GM20431 (cell line): Measurements from ENCODE around the gene SULT1A1.
"Not testable (repeated sequence)": the region's sequence is repeated elsewhere in the genome, so short reads cannot be mapped to it uniquely, and the experiment has no call there.

ENCODE experiments used
- in situ Hi-C: fragments of 300-500 bp; cut with MseI, MboI; formaldehyde crosslinking; loops from one replicate; pipeline ENCODE4 v1.15.0; 2020; ENCODE audit warnings: low sequenced_read_pairs; ENCODE audit not compliant: unreplicated experiment

SULT1A1 gene

DNA sequence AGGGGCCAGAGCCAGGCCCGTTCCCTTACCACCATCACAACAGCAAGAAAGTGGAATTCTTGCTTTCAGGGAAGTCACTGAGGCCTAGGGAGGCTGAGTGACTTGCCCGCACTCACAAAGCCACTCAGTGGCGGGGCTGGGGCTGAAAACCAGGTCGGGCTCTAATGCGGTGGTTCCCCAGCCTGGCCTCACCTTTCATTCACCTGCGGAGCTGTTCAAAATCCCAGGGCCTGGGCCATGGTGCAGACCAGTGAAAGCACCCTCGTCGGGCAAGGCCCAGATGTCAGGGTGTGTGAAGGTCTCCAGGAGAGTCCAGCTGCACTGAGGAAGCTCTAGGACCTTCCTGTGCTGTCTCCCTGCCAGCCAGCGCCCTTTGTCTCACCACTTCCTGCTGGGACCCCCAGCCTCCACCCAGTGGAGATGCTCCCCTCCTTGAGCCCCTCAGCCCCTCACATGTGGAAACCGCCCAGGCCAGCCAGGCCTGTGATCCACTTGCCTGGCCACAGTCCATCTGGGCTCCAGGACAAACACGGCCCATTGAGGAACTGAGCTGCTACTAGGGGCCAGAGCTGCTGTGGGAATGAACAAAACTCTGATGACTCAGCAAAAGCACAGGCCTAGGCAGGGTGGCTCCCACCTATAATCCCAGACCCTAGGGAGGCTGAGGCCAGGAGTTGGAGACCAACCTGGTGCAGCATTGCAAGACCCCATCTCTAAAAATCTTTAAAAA, 812 bp downstream of the SULT1A1 start:
- in situ Hi-C loops, result not testable (repeated sequence)

DNA sequence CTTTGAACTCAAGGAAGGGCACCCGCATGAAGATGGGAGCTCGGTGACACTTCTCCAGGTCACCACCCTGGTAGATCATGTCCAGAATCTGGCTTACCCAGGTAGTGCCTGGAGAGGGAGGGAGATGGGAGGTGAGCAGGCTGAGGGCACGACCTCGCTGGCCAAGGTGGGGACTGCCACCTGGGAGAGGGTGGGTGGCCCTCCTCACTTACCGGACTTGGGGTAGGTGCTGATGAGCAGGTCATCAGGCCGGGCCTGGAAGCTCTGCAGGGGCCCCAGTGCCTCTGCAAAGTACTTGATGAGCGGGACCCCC, 1.4 kb downstream of the SULT1A1 start:
- in situ Hi-C loops, result not testable (repeated sequence)

DNA sequence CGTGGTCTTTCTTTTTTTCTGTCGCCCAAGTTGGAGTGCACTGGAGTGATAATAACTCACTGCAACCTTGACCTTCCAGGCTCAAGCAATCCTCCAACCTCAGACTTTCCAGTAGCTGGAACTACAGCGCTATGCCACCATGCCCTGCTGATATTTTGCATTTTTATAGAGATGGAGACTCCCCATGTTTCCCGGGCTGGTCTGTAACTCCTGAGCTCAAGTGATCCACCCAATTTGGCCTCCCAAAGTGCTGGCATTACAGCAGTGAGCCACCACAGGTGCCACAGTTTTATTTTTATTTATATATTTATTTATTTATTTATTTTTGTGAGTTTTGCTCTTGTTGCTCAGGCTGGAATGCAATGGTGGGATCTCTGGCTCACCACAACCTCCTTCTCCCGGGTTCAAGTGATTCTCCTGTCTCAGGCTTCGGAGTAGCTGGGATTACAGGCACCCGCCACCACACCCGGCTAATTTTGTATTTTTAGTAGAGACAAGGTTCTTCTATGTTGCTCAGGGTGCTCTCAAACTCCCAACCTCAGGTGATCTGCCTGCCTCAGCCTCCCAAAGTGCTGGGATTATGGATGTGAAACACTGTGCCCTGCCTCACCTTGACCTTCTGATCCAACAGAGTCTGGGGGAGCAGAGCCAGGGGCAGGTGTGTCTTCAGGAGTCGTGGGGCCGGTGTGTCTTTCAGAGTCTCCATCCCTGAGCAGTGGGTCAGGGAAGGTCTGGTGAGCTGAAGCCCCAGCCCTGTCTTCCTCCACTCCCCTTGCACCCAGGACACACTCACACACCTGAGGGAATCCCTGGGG, 2.0 kb downstream of the SULT1A1 start:
- in situ Hi-C loops, result not testable (repeated sequence)

DNA sequence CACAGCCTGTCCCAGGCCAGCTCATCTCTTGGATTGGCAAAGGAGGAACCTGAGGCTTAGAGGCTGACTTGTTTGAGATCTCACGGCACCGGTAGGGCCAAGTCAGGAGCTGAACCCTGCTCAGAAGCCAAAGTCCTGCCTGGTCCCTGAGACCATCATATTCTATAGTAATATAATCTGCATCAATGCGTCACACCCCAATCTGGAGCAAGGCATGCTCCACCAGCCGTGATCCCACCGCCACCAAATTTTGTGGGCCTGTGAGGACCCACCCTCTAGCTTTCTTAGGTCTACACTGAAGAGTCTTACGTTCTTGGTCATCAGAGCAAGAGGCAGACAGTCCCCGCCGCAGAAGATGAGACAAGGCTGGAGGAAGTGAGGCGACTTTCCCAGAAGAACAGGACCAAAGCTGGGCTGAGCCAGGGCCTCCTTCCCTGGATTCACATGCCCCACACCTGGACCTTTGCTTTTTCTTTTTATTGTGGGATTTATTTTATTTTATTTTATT, 2.7 kb downstream of the SULT1A1 start:
- in situ Hi-C loops, result no loop called here

DNA sequence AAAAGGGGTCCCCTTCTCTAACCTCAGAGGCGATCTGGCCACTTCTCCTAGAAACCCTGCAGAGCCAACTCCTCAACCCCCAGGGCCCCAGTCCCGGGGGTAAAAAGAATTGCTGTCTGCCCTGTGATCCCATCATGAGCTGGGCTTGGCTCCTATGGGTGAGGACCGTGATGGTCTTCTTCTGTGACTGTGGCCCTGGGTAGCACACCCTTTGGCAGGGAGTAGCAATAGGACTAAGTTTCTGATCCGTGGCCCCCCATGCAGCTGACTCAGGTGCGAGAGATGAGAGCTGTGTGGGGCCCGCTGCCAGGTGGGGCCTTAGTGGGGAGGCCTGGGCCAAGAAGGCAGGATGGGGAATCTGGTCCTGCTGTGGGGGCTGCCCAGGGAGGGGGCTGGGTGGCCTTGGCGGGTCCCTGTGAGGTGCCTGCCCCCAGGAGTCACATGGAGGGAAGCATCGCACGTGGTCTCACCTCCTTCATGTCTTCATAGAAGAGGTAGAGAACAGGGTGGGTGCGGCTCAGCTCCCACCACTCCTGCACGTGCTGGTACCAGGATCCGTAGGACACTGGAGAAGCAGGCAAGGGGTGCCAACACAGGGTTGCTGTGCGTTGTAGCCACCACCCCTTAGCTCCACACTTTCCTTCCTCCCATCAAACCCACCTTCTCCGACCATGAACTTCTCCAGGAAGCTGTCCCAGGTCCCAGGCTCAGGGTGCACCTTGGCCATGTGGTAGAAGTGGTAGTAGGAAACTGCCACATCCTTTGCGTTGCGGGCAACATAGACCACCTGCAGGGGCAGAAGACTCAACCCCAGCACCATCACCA, 3.3 kb downstream of the SULT1A1 start:
- in situ Hi-C loops, result no loop called here

DNA sequence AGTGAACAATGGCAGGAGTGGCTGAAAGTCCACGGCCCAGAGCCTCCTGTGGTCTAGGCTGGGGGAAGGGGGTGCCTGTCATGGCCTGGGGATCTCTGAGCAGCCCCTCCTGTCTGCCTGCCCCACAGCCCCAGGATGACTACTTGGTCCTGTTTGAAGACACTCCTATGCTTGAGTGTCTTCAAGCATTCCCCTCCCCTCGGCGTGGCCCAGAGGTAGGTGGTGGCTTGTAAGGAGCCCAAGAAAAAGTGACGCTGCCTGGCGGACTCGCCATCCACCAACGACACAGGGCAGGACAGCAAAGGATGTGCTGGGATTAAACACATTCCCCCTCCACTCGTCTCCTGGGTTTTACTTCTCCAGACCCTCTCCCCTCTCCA, 5.7 kb downstream of the SULT1A1 start:
- in situ Hi-C loops, result no loop called here

DNA sequence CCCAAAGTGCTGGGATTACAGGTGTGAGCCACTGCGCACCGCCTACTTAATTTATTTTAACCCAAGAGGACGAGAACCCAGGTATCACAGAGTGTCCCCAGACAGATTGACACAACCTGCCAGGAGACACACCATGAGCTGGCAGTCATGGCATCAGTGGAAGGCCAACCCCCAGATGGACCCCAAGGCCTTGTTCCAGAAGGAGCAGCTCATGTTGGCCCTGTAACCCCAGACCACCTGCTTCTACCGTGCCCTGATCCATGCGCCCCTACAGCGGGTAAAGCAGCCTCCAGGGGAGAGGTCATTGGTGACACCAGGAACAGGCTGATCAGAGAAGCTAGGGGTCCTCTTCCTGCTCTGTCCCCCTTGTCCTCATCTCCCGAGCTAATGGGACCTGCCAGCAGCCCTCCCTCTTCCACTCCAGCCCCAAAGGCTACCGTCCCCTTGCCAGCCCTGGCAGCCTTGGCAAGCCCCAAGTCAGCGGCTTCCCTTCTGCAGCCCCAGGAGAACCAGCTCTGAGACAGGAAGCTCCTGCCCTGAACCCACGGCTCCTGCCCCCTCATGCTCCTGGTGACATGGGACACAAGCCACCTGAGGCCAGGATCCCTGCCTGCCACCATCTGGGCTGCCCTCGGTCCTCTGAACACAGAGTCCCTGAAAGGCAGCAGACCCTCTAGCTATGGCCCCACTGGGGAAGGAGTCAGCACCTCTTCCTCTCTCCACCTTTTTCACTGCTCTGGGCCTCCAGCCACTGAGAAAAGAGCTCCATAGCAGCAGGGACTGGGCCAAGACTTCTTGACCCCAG, 6.3 kb downstream of the SULT1A1 start:
- in situ Hi-C loops, result no loop called here

DNA sequence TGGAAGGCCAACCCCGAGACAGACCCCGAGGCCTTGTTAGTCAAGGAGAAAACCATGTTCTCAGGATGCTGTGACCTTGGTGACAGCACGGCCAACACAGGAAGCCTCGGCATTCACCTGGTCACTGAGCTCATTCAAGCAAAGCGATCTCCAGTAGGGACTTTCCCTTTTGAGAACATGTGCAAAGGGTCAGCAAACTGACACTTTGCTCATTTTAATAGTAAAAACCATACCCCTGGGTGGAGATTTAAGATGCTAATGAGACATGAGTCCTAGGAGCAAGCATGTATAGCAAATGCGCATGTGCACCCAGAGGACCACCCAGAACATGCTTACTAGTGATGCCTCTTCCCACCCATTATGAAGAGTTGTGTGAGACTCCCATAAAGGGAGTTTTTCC, 7.3 kb downstream of the SULT1A1 start:
- in situ Hi-C loops, result no loop called here

DNA sequence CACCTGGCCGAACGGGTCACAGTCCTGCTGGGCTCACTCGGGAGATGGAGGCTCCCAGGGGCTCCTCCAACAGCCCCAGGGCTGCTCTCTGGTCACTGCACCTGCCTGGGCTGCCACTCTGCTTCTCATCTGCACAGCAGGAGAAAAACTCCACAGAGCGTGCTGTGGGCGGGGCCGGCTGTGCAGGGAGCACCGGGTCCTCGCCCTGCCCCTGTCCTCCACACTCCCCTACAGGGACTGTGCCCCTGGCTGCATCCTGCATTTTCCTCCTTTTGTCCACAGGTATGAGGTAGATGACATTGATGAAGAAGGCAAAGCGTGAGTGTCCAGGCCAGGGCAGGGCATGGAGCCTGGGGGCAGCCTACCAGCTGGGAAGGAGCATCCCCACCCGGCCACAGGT, 7.8 kb downstream of the SULT1A1 start:
- in situ Hi-C loops, result not testable (repeated sequence)

DNA sequence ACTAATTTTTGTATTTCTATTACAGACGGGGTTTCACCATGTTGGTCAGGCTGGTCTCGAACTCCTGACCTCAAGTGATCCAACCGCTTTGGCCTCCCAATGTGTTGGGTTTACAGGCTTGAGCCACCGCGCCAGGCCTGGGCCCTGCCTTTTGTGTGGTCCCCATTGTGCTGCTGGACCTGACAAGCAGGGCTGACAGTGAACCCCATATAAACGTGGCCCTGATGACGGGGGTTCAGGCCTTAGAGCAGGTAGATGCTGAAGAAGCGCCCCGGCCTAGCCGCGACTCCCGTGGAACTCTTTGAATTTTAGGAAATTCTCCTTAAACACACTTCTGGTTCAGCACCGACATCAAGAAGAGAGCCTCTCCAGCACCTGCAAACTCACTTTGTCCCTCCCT, 8.3 kb downstream of the SULT1A1 start:
- in situ Hi-C loops, result not testable (repeated sequence)

DNA sequence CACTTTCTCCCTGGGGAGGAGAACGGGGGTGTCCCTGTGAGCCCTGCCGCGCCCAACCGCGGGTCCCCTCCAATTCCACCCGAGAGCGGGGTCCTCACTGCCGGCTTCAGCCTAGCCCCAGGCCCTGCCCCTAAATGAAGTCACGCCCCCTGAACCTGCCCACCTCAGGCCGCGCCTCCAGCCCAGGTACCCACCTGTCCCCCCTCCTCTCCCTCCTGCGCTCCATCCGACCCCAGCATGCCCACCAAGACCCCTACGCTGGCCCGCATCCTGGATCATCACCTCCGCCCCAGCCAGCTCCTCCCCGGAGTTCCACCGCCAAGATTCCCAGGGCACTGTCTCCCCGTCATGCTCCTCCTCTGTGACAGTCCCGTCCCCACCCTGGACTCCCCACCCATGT, 8.9 kb downstream of the SULT1A1 start:
- in situ Hi-C loops, result not testable (repeated sequence)

DNA sequence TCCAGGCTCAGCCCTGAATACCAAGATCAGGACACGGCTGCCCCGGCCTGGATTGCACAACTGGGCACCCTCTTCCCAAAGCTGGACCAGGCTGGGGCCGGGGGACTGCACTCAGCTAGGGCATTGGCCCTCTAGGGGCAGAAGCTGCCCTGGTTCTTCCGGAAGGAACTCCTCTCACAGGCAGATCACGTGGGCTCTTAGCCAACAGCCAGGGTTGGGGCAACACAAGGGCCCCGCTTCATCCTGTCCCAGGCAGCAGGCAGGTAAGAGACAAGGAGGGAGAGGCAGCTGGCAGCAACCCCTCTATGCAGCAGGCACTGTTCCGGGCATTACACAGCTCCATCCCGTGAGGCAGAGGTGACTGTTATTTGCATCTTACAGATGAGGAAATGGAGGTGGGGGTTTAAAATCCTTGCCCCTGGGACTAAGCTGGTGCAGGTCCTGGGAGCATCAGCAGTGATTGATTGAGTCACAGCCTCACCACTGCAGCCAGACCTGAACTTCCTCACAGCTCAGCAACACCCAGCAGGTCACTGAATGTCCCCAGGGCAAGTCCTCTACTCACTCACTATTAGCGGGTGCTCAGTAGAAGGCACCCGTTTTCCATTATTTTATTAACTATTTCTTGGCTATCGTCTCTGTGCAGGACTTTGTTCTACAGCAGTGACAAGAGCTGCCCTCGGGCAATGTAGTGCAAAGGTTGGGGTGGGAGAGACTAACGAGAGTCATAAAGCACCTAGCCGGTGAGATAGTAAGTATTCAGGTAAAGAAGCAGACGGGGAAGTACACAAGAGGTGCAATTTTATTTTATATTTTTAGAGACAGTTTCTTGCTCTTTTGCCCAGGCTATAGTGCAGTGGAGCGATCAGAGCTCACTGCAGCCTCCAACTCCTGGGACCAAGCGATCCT, 10.2 kb downstream of the SULT1A1 start:
- in situ Hi-C loops, result not testable (repeated sequence)

DNA sequence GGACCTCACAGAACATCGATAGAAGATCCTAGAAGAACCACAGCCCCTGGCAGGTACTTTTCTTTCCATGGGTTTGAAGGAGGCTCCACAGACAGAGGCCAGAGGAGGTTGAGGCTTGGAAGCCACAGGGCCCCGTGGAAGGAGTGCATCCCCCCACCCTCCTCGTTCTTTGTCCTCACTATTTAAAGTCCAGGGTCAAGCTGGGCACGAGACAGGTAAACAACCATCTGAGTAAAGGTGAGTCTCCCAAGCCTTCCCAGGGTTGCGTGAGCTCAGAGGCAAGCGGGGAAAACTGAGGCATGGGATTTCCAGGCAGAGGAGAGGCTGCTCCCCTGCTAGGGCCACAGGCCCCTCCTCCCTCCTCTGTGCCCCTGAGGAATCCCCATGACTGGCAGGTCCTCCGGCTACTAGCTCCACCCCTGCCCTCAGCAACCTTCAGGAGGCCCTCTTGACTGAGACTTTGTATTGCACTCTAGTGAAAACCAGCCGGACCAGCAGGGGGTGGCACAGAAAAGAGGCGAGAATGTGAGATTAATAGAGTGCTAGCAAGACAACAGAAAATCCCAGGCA, 12.1 kb downstream of the SULT1A1 start:
- in situ Hi-C loops, result no loop called here

DNA sequence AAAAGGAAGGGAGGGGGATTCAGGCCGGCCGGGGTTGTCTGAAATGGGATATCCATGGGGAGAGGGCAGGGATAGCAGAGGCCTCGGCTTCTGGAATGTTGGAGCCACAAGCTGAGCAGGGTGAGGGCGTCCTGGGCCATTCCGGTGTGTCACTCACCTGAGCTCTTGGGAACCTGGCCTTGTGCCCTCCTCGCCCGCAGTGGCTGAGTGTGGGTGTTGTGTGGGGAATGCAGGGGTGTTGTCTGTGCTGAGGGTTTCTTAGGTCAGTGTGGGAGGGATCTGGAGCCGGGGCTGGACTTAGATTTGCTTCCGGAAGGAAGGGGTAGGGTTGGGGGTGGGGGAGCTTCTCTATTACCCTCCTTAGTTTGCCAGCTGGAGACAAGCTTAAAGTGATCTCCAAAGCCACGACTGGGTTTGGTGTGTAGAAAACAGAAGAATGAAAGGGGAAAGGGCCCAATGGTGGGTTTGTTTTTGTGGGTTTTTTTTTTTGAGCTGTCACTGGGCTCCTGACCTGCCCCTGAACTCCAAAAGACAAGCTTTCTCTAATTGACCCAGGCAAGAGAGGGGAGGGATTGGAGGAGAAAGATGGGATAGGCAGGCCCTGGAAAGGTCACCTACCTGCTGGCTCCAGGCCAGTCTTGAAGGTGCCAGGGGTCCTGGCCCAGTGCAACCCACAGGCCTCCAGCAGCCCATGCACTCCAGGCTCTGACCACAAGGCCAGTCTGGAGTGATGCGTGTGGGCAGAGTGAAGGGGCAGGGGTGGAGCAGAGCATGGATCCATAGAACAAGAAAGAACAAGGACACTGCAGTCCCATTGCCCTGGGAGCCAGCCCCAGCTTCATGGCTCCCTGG, 12.8 kb downstream of the SULT1A1 start, which contains the start of gene SULT1A2:
Gene SULT1A2, minus strand, starts transcription at position 211 of the 852 bp plus-strand sequence. CDS start 1,120 bp downstream, outside the sequence.
- in situ Hi-C loops, result no loop called here

DNA sequence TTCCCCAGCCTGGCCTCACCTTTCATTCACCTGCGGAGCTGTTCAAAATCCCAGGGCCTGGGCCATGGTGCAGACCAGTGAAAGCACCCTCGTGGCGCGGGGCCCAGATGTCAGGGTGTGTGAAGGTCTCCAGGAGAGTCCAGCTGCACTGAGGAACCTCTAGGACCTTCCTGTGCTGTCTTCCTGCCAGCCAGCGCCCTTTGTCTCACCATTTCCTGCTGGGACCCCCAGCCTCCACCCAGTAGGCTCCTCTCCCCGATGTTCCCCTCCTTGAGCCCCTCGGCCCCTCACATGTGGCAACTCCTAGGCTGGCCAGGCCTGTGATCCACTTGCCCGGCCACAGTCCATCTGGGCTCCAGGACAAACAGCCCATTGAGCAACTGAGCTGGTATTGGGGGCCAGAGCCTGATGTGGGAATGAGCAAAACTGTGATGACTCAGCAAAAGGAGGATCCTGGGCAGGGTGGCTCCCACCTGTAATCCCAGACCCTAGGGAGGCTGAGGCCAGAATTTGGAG, 13.7 kb downstream of the SULT1A1 start:
- in situ Hi-C loops, result no loop called here

DNA sequence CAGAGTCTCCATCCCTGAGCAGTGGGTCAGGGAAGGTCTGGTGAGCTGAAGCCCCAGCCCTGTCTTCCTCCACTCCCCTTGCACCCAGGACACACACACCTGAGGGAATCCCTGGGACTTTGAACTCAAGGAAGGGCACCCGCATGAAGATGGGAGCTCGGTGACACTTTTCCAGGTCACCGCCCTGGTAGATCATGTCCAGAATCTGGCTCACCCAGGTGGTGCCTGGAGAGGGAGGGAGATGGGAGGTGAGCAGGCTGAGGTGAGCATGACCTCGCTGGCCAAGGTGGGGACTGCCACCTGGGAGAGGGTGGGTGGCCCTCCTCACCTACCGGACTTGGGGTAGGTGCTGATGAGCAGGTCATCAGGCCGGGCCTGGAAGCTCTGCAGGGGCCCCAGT, 14.4 kb downstream of the SULT1A1 start:
- in situ Hi-C loops, result not testable (repeated sequence)

DNA sequence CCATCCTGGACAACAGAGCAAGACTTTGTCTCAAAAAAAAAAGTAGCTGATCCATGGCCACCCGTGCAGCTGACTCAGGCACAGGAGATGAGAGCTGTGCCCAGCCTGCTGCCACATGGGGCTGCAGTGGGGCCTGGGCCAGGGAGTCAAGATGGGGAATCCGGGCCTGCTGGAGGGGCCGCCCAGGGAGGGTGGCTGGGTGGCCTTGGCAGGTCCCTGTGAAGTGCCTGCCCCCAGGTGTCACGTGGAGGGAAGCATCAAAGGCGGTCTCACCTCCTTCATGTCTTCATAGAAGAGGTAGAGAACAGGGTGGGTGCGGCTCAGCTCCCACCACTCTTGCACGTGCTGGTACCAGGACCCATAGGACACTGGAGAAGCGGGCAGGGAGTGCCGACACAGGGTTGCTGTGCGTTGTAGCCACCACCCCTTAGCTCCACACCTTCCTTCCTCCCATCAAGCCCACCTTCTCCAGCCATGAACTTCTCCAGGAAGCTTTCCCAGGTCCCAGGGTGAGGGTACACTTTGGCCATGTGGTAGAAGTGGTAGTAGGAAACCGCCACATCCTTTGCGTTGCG, 16.8 kb downstream of the SULT1A1 start:
- in situ Hi-C loops, result no loop called here
